ENCODE measurements around the gene CNST. TPM values are rescaled to one million over a fixed set of nuclear protein-coding genes. Genes with fewer than 3 reads are reported as not detected.
"Not testable (repeated sequence)": the region's sequence is repeated elsewhere in the genome, so short reads cannot be mapped to it uniquely, and the experiment has no call there.

Gene CNST
- total and polyA plus RNA-seq, 8 donors: 3.6 to 12.9 (median 8.9) TPM

GRCh38 chr1:246565751-246566127 is 517 bp upstream of the CNST start:
- DNase-seq (no peak), FAIRE-seq (no peak), ATAC-seq (peak; percentile 3 to 30 (median 24))
- no peak for TF ChIP-seq CTCF (IDR thresholded peaks at IDR 0.05)
- H3K36me3 ChIP-seq: no peaks in the 10 kb centered on the region
- WGBS, 2 donors: 0% methylated on average over 25 of the region's 25 CpGs
- H3K4me1 ChIP-seq: peaks cover 0 to 22% (median 7%) of the 10 kb centered on the region in 3 donors
- no peaks in the 10 kb centered on the region for H3K9me3 ChIP-seq
- peak overlapping the region; percentile 82 to 92 (median 89) for H3K27ac ChIP-seq
- intact Hi-C loops (cut with DNase I): no loop called here
- H3K4me3 ChIP-seq: peak overlapping the region; percentile 60 to 95 (median 88)
- H3K27me3 ChIP-seq: no peaks in the 10 kb centered on the region

DNA sequence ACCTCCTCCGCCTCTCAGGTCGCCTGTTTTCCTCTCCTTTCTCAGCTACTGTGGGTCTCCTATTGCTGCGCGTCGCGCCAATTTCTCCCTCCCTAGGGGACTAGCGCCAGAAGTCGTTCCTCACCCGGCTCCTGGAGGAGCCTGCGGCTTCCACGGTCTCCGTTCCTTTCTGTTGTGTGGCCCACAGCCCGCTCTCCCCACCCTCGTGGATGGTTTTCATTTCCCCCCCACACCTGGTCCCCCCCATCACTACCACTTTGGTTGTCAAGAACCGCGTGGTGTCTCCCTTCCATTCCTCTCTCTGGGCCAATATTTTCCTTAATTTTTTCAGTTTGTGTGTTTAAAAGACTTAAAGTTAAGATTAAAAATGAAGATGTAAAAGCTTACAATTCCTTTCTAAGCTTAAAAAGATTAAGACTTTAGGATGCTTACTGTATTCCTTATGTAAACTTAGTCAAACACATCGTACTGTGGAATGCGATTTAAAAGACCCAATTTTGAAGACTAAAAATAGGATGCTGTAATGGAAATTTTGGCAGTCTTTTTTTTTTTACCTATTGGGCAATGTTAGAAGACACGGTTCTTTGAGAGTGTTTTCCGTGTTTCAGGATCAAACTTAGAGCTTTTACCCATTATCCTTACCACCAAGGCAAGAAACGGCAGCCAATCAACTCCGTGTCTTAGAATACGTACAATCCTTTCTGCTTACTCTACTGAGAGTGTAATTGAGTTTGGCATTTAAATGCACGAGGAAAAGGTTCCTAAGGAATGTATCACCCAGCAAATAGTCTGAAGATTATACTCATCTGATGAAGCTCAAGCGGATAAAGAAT is 773 bp downstream of the CNST start:
- no peak for FAIRE-seq
- intact Hi-C loops (cut with DNase I): no loop called here
- 1 to 2% methylated on average over 25 of the region's 25 CpGs for WGBS, 2 donors

GRCh38 chr1:246567646-246568235 is 1.5 kb downstream of the CNST start:
- TF ChIP-seq CTCF (IDR thresholded peaks at IDR 0.05): no peak
- FAIRE-seq (no peak), ATAC-seq (no peak), DNase-seq (no peak)
- no peaks in the 10 kb centered on the region for H3K9me3 ChIP-seq
- H3K36me3 ChIP-seq: no peaks in the 10 kb centered on the region
- intact Hi-C loops (cut with DNase I): no loop called here
- H3K4me3 ChIP-seq: peak overlapping the region in 3 of 4 donors; percentile 60 to 95 (median 83)
- peak overlapping the region in 1 of 4 donors; percentile 87 for H3K27ac ChIP-seq
- 53 to 60% methylated on average over 4 of the region's 4 CpGs for WGBS, 2 donors
- H3K4me1 ChIP-seq: peaks cover 0 to 22% (median 7%) of the 10 kb centered on the region in 3 donors
- H3K27me3 ChIP-seq: no peaks in the 10 kb centered on the region

More for the DNA sequence above, 773 bp downstream of the CNST start:
- DNase-seq (no peak), ATAC-seq (peak in 1 of 4 donors; percentile 42)
- H3K27me3 ChIP-seq: no peaks in the 10 kb centered on the region
- H3K4me1 ChIP-seq: peaks cover 0 to 22% (median 7%) of the 10 kb centered on the region in 3 donors
- H3K9me3 ChIP-seq: no peaks in the 10 kb centered on the region
- H3K36me3 ChIP-seq: no peaks in the 10 kb centered on the region
- peak overlapping the region; percentile 82 to 92 (median 89) for H3K27ac ChIP-seq
- peak overlapping the region; percentile 60 to 95 (median 88) for H3K4me3 ChIP-seq
- TF ChIP-seq CTCF (IDR thresholded peaks at IDR 0.05): no peak

DNA sequence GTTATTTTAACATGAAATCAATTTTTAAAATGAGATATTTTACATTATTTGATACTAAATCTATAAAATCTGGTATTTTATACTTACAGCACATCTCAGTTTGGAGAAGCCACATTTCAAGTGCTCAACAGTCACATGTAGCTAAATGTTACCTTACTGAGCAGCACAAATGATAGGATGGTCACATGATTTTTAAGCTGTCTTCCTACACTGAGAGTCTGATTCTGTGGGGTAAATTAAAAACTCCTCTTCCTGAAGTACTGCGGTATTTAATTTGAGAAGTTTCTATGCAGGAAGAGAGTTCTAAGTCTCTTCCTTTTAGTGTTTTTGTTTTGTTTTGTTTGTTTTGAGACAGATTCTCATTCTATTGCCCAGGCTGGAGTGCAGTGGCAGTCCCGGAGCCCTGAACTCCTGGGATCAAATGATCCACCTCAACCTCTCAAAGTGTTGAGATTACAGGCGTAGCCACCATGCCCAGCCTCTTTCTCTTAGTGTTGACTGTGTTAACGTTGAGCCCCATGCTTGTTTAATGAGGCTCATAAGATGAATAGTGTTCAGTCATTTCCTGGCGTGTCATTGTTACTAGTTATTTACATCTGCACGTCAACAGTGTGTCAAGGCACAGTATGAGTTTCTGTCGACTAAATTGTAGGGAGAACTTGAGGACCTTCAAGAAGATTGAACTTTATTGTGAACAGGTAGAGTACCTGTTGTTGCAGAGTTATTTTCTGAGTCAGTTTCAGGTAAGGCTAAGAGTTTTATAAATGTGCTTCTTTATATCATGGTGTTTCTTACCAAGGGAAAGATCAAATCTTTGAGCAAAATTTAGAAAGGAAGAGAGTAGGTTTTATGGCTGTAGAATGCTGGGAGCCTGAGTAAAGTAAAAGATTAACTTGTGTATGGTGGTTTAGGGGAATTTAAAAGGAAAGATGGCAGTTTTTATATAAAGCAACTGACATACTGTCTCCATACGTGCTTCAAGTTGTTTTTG is 3.3 kb downstream of the CNST start:
- intact Hi-C loops (cut with DNase I): no loop called here
- Histone ChIP-seq H3K36me3 (no peaks in the 10 kb centered on the region), H3K27ac (peak overlapping the region in 1 of 4 donors; percentile 0), H3K9me3 (no peaks in the 10 kb centered on the region), H3K4me1 (peaks cover 0 to 19% (median 7%) of the 10 kb centered on the region in 3 donors), H3K27me3 (no peaks in the 10 kb centered on the region), H3K4me3 (no peak overlapping the region)
- WGBS, 2 donors: 61 to 66% methylated on average over 8 of the region's 8 CpGs
- no peak for FAIRE-seq
- DNase-seq: no peak
- no peak for TF ChIP-seq CTCF (IDR thresholded peaks at IDR 0.05)
- ATAC-seq: no peak

DNA sequence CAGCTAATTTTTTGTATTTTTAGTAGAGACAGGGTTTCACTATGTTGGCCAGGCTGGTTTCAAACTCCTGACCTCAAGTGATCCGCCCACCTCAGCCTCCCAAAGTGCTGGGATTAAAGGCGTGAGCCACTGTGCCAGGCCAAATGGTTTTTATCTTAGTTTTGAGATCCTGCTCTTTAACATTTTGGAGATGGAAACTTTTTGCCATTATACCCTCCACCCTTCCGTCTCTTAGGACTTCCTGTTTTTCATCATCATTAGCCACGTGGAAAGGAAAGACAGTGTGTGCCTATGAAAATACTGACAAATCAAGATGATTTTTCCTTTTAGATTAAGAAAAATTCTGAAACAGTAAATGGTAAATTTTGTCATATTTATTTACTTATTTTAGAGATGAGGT is 5.1 kb downstream of the CNST start:
- H3K27me3 ChIP-seq; H3K9me3 ChIP-seq; DNase-seq; intact Hi-C loops (cut with DNase I); H3K4me3 ChIP-seq; FAIRE-seq; H3K36me3 ChIP-seq; ATAC-seq; H3K27ac ChIP-seq: not testable (repeated sequence)
- 84 to 95% methylated on average over 4 of the region's 4 CpGs for WGBS, 2 donors
- H3K4me1 ChIP-seq: peaks cover 0 to 12% (median 7%) of the 10 kb centered on the region in 3 donors

Data from pancreas (tissue), 10 donors.